ENCODE results near the gene EOLA2.
"Not testable (repeated sequence)": the region's sequence is repeated elsewhere in the genome, so short reads cannot be mapped to it uniquely, and the experiment has no call there.

- not testable (repeated sequence) for TF ChIP-seq POLR2A (IDR thresholded peaks at IDR 0.05; ENCODE audit: low read length); GATA1 (IDR thresholded peaks at IDR 0.05; ENCODE audit: low read depth, low read length)
Measured at GRCh38 chrX:149890828-149891227, 47.5 kb downstream of the EOLA2 start.

Data from erythroblast (primary cell).